H1 (cell line): ENCODE results near the gene DYNC1H1. TPM values are rescaled to one million over a fixed set of nuclear protein-coding genes. Genes with fewer than 3 reads are reported as not detected.

ENCODE experiments used
- CTCF ChIA-PET: fragments of 300-600 bp; sonication (Branson Sonifier 250); formaldehyde crosslinking; loops from one replicate; lab custom pipeline; 2021; ENCODE audit not compliant: partially characterized antibody; lab: Charles Lee
- POLR2A ChIA-PET: fragments of 300-600 bp; sonication (Branson Sonifier 250); formaldehyde crosslinking; loops from one replicate; lab custom pipeline; 2021; ENCODE audit warnings: inconsistent platforms; ENCODE audit not compliant: partially characterized antibody; lab: Charles Lee
- DNase-seq, 2 experiments: peaks; one replicate each; pipeline versions ENCODE4 v3.0.0 to v3.0.0-alpha.2; 2010 to 2022; ENCODE audit warnings: low spot score in 2 of 2, low read depth in 1 of 2, mixed read lengths in 1 of 2
- FAIRE-seq: peaks from 2 replicates; lab custom pipeline; 2011; peaks lifted over from hg19 to GRCh38; lab: Jason Lieb, UNC
- H2AFZ ChIP-seq: 2 replicates; pipeline ENCODE4 v1.8.1; 2012; ENCODE audit warnings: low read length, inconsistent platforms
- H2AK5ac ChIP-seq: 2 replicates; pipeline ENCODE4 v1.6.1; 2013; ENCODE audit warnings: low read depth, low read length
- H2BK120ac ChIP-seq: replicated peaks from 2 replicates; pipeline ENCODE3; 2013; ENCODE audit warnings: low read depth, low read length, inconsistent platforms
- H2BK12ac ChIP-seq: 2 replicates; pipeline ENCODE4 v1.6.1; 2013; ENCODE audit warnings: low read depth, low read length
- H2BK15ac ChIP-seq: 2 replicates; pipeline ENCODE4 v1.6.1; 2013; ENCODE audit warnings: low read length
- H2BK20ac ChIP-seq: 2 replicates; pipeline ENCODE4 v1.6.1; 2013; ENCODE audit warnings: low read length
- H2BK5ac ChIP-seq: 2 replicates; pipeline ENCODE4 v1.6.1; 2013; ENCODE audit warnings: low read depth, low read length
- H3K14ac ChIP-seq: 2 replicates; pipeline ENCODE4 v1.6.1; 2013; ENCODE audit warnings: inconsistent platforms; ENCODE audit not compliant: insufficient read length
- H3K18ac ChIP-seq: 2 replicates; pipeline ENCODE4 v1.6.1; 2013; ENCODE audit warnings: low read length; ENCODE audit errors: extremely low read depth
- H3K23ac ChIP-seq: 2 replicates; pipeline ENCODE4 v1.6.1; 2013; ENCODE audit warnings: inconsistent platforms; ENCODE audit not compliant: insufficient read length
- H3K23me2 ChIP-seq: 2 replicates; pipeline ENCODE4 v1.6.1; 2013; ENCODE audit warnings: low read depth, low read length
- H3K27ac ChIP-seq: 2 replicates; pipeline ENCODE4 v1.6.1; 2011; ENCODE audit warnings: low read depth, low read length, inconsistent platforms
- H3K27me3 ChIP-seq, 4 experiments: replicated peaks in 1 of 4; 1 replicate in 1 of 4; 2 replicates in 3 of 4; pipeline versions ENCODE4 v1.6.1 to v1.8.1; 2011 to 2013; ENCODE audit warnings: low read length in 3 of 4, mild to moderate bottlenecking in 3 of 4, inconsistent platforms in 2 of 4, mixed read lengths in 2 of 4, moderate library complexity in 1 of 4; ENCODE audit not compliant: control insufficient read depth in 3 of 4, insufficient read depth in 3 of 4; ENCODE audit errors: extremely low read depth in 1 of 4
- H3K36me3 ChIP-seq, 4 experiments: 2 replicates each; pipeline versions ENCODE4 v1.6.1 to v1.8.1; 2011 to 2013; ENCODE audit warnings: mild to moderate bottlenecking in 4 of 4, low read length in 3 of 4, moderate library complexity in 2 of 4, control low read depth in 1 of 4, inconsistent platforms in 1 of 4; ENCODE audit not compliant: insufficient read depth in 4 of 4, control insufficient read depth in 2 of 4
- H3K4ac ChIP-seq: replicated peaks from 2 replicates; pipeline ENCODE3; 2013; ENCODE audit warnings: low read length, low read depth, mixed read lengths, inconsistent platforms; ENCODE audit not compliant: insufficient read length
- H3K4me1 ChIP-seq, 4 experiments: replicated peaks in 1 of 4; 1 replicate in 1 of 4; 2 replicates in 3 of 4; pipeline versions ENCODE4 v1.6.1 to v1.8.1; 2011 to 2013; ENCODE audit warnings: low read length in 3 of 4, inconsistent platforms in 2 of 4, mixed read lengths in 1 of 4; ENCODE audit not compliant: insufficient read depth in 4 of 4, control insufficient read depth in 3 of 4
- H3K4me2 ChIP-seq, 2 experiments: 2 replicates each; pipeline versions ENCODE4 v1.6.1 to v1.8.1; 2011 to 2013; ENCODE audit warnings: low read depth in 2 of 2, low read length in 2 of 2, control low read depth in 1 of 2, inconsistent platforms in 1 of 2, mild to moderate bottlenecking in 1 of 2; ENCODE audit not compliant: insufficient read depth in 1 of 2
- H3K4me3 ChIP-seq, 4 experiments: fragments of 200-600, 300-600 bp in 1 of 4; sonication (generic), shearing (Covaris generic), sonication (Bioruptor Twin) in 1 of 4; 2 replicates each; pipeline versions ENCODE4 v1.5.1 to v1.8.1; 2011 to 2016; ENCODE audit warnings: low read length in 4 of 4, low read depth in 3 of 4, control low read depth in 2 of 4, inconsistent platforms in 2 of 4, mild to moderate bottlenecking in 2 of 4, mixed read lengths in 1 of 4, moderate library complexity in 1 of 4; ENCODE audit not compliant: insufficient read depth in 2 of 4; ENCODE audit errors: extremely low read depth in 1 of 4
- H3K56ac ChIP-seq: replicated peaks from 2 replicates; pipeline ENCODE3; 2013; ENCODE audit warnings: low read depth, mild to moderate bottlenecking, mixed read lengths, low read length, inconsistent platforms; ENCODE audit not compliant: insufficient read length
- H3K79me1 ChIP-seq: 2 replicates; pipeline ENCODE4 v1.6.1; 2013; ENCODE audit warnings: low read depth, low read length, control low read depth
- H3K79me2 ChIP-seq, 2 experiments: 2 replicates each; pipeline versions ENCODE4 v1.6.1 to v1.8.1; 2012 to 2013; ENCODE audit warnings: low read length in 2 of 2, mild to moderate bottlenecking in 2 of 2, inconsistent platforms in 1 of 2; ENCODE audit not compliant: insufficient read depth in 2 of 2, control insufficient read depth in 1 of 2
- H3K9ac ChIP-seq, 4 experiments: replicated peaks in 1 of 4; 1 replicate in 1 of 4; 2 replicates in 3 of 4; pipeline versions ENCODE4 v1.6.1 to v1.8.1; 2011 to 2013; ENCODE audit warnings: low read depth in 3 of 4, low read length in 3 of 4, control low read depth in 2 of 4, mild to moderate bottlenecking in 2 of 4, moderate library complexity in 2 of 4, inconsistent platforms in 1 of 4; ENCODE audit errors: extremely low read depth in 1 of 4
- H3K9me3 ChIP-seq, 2 experiments: 2 replicates each; pipeline versions ENCODE4 v1.6.1 to v1.8.1; 2012 to 2013; ENCODE audit warnings: mild to moderate bottlenecking in 2 of 2, moderate library complexity in 2 of 2, control low read depth in 1 of 2, inconsistent platforms in 1 of 2, low read depth in 1 of 2, low read length in 1 of 2, mixed read lengths in 1 of 2; ENCODE audit not compliant: insufficient read depth in 2 of 2
- H4K20me1 ChIP-seq, 2 experiments: replicated peaks in 1 of 2; 2 replicates each; pipeline versions ENCODE3 to v1.8.1; 2011 to 2013; ENCODE audit warnings: inconsistent platforms in 2 of 2, low read length in 2 of 2, mild to moderate bottlenecking in 1 of 2; ENCODE audit not compliant: insufficient read depth in 2 of 2, control insufficient read depth in 1 of 2
- H4K5ac ChIP-seq: 2 replicates; pipeline ENCODE4 v1.6.1; 2013; ENCODE audit warnings: low read length, low read depth, mixed read lengths, inconsistent platforms; ENCODE audit not compliant: insufficient read length
- H4K8ac ChIP-seq: 2 replicates; pipeline ENCODE4 v1.8.0; 2013; ENCODE audit warnings: mild to moderate bottlenecking, moderate library complexity, low read length, inconsistent platforms; ENCODE audit not compliant: insufficient read depth; ENCODE audit errors: extremely low read depth
- H4K91ac ChIP-seq: replicated peaks from 2 replicates; pipeline ENCODE3; 2013; ENCODE audit warnings: low read length, mixed read lengths, inconsistent platforms; ENCODE audit not compliant: insufficient read length
- BCL11A ChIP-seq, 2 experiments: IDR thresholded peaks; one replicate each; pipeline ENCODE4 v1.6.1; 2011; ENCODE audit warnings: low read depth in 2 of 2, low read length in 2 of 2, mild to moderate bottlenecking in 2 of 2
- CBX8 ChIP-seq: fragments of 300-800, 300-1000 bp; sonication (generic); IDR thresholded peaks from 2 replicates; pipeline ENCODE4 v1.7.1; 2016; ENCODE audit warnings: low read depth, low read length, borderline replicate concordance
- CHD2 ChIP-seq: IDR thresholded peaks from 2 replicates; pipeline ENCODE4 v1.6.1; 2012; ENCODE audit warnings: low read length, improper control_type of control experiment
- GABPA ChIP-seq: IDR thresholded peaks from 2 replicates; pipeline ENCODE4 v1.6.1; 2011; ENCODE audit warnings: mild to moderate bottlenecking, low read length, moderate library complexity, borderline replicate concordance; ENCODE audit not compliant: insufficient read depth
- HDAC6 ChIP-seq: IDR thresholded peaks from one replicate; pipeline ENCODE4 v1.7.1; 2012; ENCODE audit warnings: low read depth, mild to moderate bottlenecking, inconsistent platforms, low read length, moderate library complexity
- JUN ChIP-seq: IDR thresholded peaks from 2 replicates; pipeline ENCODE4 v1.6.1; 2011; ENCODE audit warnings: low read depth, mild to moderate bottlenecking, improper control_type of control experiment, low read length
- PHF8 ChIP-seq: fragments of 200-600 bp; sonication (generic); conservative IDR thresholded peaks from 2 replicates; pipeline ENCODE4 v1.7.1; 2012; ENCODE audit warnings: low read depth, mild to moderate bottlenecking, inconsistent platforms, low read length, moderate library complexity
- RNF2 ChIP-seq: fragments of 200-900, 300-1000 bp; sonication (generic); IDR thresholded peaks from 2 replicates; pipeline ENCODE4 v1.7.1; 2016; ENCODE audit warnings: borderline replicate concordance, low read depth, mild to moderate bottlenecking, antibody characterized with exemption, low read length; ENCODE audit not compliant: poor library complexity, severe bottlenecking; ENCODE audit errors: missing control alignments
- SIN3A ChIP-seq, 2 experiments: IDR thresholded peaks in 1 of 2; conservative IDR thresholded peaks in 1 of 2; 2 replicates each; pipeline ENCODE4 v1.6.1; 2011 to 2012; ENCODE audit warnings: low read length in 2 of 2, improper control_type of control experiment in 1 of 2, low read depth in 1 of 2, mild to moderate bottlenecking in 1 of 2
- SIRT6 ChIP-seq: IDR thresholded peaks from one replicate; pipeline ENCODE4 v1.7.1; 2012; ENCODE audit warnings: low read length, inconsistent platforms
- SIX5 ChIP-seq: IDR thresholded peaks from 2 replicates; pipeline ENCODE4 v1.6.1; 2011; ENCODE audit warnings: mild to moderate bottlenecking, low read depth, low read length
- SP2 ChIP-seq: IDR thresholded peaks from 2 replicates; pipeline ENCODE4 v1.6.1; 2012; ENCODE audit warnings: mild to moderate bottlenecking, low read length, inconsistent platforms
- YY1 ChIP-seq: IDR thresholded peaks from 2 replicates; pipeline ENCODE4 v1.6.1; 2011; ENCODE audit warnings: low read depth, mild to moderate bottlenecking, low read length
- WGBS, 2 experiments: shearing (Covaris generic) in 1 of 2; methylation state at CpG; one replicate each; pipeline versions ENCODE4 v1.1.6 to v1.1.7; 2013 to 2015; ENCODE audit warnings: low lambda C conversion rate in 2 of 2, mixed read lengths in 2 of 2, inconsistent platforms in 1 of 2, low coverage in 1 of 2, missing lambda C conversion rate in 1 of 2; ENCODE audit not compliant: insufficient replicate concordance in 2 of 2, insufficient coverage in 1 of 2, insufficient read length in 1 of 2; ENCODE audit errors: extremely low coverage in 1 of 2, missing lambda C conversion rate in 1 of 2; 5-methylcytosine and 5-hydroxymethylcytosine counted together
- polyA plus RNA-seq, 7 experiments: library from polyadenylated mRNA; depleted of rRNA in 3 of 7; stranded (reverse) in 5 of 7; unstranded in 2 of 7; fragments of >200 nt in 5 of 7; fragments of 200-250 nt in 2 of 7; gene quantifications; 1 replicate in 5 of 7; 2 replicates in 1 of 7; 4 replicates in 1 of 7; pipeline versions ENCODE4 v1.2.1 to v1.2.3, GENCODE V29; 2011 to 2013; ENCODE audit warnings: missing spikeins in 2 of 7, mixed read lengths in 2 of 7
- total RNA-seq: library from RNA; stranded (reverse); fragmentation: NEBNext Ultra II Directional; extraction: Animal tissue kit (Norgen Biotek cat#: 25700); gene quantifications from 2 replicates; pipeline ENCODE4 v1.2.1, GENCODE V29; 2021

Gene DYNC1H1
- total and polyA plus RNA-seq, 2 of the 8 experiments (the other 6 are each of a cell fraction or from before 2014, with no cell fraction given): 238 to 387 TPM

- DNase-seq (no peak), FAIRE-seq (no peak)
- Histone ChIP-seq H4K8ac (no peak overlapping the region), H3K4ac (no peak overlapping the region), H3K18ac (no peak overlapping the region), H2BK5ac (no peak overlapping the region), H2BK120ac (no peak overlapping the region), H3K36me3 (peaks cover 20 to 51% (median 43%) of the 10 kb centered on the region in 4 experiments), H3K4me3 (no peak overlapping the region), H3K27ac (no peak overlapping the region), H3K9me3 (no peaks in the 10 kb centered on the region), H2AFZ (no peak overlapping the region), H3K9ac (no peak overlapping the region), H3K23me2 (no peaks in the 10 kb centered on the region; the same call in 1 of the 2 replicates), H2BK15ac (no peak overlapping the region), H4K5ac (no peak overlapping the region), H2AK5ac (no peak overlapping the region), H3K23ac (no peak overlapping the region), H4K20me1 (peaks cover 0 to 6% of the 10 kb centered on the region in 2 experiments), H2BK12ac (no peak overlapping the region), H2BK20ac (no peak overlapping the region), H3K79me1 (0 out of 2 replicates have a peak, but pooled peaks cover 3% of the 10 kb centered on the region), H4K91ac (no peak overlapping the region), H3K56ac (no peak overlapping the region), H3K4me1 (peaks cover 0 to 11% (median 5%) of the 10 kb centered on the region in 4 experiments; a peak in 4 of 7 replicates), H3K79me2 (no peaks in the 10 kb centered on the region), H3K4me2 (no peak overlapping the region), H3K14ac (no peak overlapping the region), H3K27me3 (no peaks in the 10 kb centered on the region)
- TF ChIP-seq SP2 (no peak), SIN3A (conservative IDR thresholded peaks at IDR 0.05 in 1 of 2, IDR thresholded peaks at IDR 0.05 in 1 of 2; ENCODE audit: low read depth in 1 of 2, low read length in 2 of 2) (no peak), GABPA (no peak), JUN (no peak), HDAC6 (no peak), SIRT6 (no peak), SIX5 (no peak), PHF8 (no peak), CHD2 (no peak), YY1 (no peak), BCL11A (IDR thresholded peaks at IDR 0.05; ENCODE audit: low read depth in 2 of 2, low read length in 2 of 2) (no peak), CBX8 (no peak), RNF2 (no peak)
- CTCF ChIA-PET: interaction anchor here (0.7 to 7.8 kb wide), 7 partner anchors 10 to 270 kb away, joined by 3 to 74 read pairs (median 3); no protein-coding TSS in a partner anchor
- 99% methylated on average over 10 of the region's 10 CpGs; no CpG with 5 or more reads in 1 of the 2 experiments for WGBS, 2 experiments
- POLR2A ChIA-PET: interaction anchor here (0.9 to 2.5 kb wide), 3 partner anchors 8 to 24 kb away, joined by 3 to 7 read pairs (median 3); no protein-coding TSS in a partner anchor
These were observed 88.1 kb downstream of the DYNC1H1 start for GRCh38 chr14:102052522-102052921.
